Muscle of back (tissue), 11 donors: Measurements from ENCODE around the gene FOXN3. TPM values are rescaled to one million over a fixed set of nuclear protein-coding genes. Genes with fewer than 3 reads are reported as not detected.

Experiments
- DNase-seq, 3 donors: peaks; one replicate each; pipeline versions ENCODE4 v3.0.0 to v3.0.0-alpha.2; 2013
- polyA plus RNA-seq, 10 donors: library from polyadenylated mRNA; unstranded; fragments of 120-200 nt; gene quantifications; one replicate each; pipeline ENCODE4 v1.2.1, GENCODE V29; 2013; ENCODE audit not compliant: insufficient read length in 10 of 10

FOXN3 gene
- polyA plus RNA-seq, 10 donors = 58.4 to 84.8 (median 68.2) TPM

DNA sequence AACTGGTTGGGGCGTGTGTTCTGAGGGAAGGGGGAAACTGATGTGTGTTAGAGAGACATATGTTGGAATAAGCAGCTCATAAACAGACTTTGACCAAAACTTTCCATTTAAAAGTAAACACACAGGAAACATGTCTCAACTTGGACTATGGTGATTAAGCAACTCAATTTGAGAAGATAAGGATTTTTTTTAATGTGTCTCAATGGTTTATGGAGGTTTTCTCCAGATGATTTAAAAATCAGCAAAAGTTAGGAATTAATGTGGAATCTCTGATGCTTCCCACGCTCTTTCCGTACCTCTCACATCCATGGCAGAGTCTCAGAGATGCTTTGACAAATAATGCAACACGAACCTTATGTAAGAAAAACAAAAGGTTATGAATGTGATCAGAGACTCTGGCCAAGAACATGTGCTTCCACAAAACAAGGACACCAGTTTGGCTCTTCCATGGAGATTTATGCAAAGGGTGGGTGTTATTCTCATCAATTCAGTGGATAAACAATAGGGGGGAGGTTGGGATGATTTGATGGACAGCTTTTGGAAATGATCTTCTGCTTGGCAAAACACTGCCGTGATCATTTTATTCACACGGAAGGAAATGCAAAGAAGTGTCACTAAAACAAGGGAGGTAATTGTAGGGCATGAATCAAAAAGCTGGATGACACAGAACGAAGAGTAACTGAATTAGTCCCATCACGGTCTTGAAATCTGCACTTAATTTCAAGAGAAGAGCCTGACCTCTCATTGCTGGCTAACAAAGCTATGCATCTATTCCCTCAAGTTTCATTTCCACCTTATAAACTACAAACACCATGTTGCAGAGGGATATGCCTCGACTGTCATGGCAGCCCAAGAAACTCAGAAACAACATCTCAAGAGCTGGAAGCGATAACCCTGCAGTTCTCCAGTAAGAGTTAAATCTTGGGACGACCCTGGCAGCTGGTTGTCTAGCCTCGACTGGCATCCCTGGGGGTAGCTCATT is 76.5 kb downstream of the FOXN3 start:
- DNase-seq = peak in 2 of 3 donors; percentile 36 to 76

DNA sequence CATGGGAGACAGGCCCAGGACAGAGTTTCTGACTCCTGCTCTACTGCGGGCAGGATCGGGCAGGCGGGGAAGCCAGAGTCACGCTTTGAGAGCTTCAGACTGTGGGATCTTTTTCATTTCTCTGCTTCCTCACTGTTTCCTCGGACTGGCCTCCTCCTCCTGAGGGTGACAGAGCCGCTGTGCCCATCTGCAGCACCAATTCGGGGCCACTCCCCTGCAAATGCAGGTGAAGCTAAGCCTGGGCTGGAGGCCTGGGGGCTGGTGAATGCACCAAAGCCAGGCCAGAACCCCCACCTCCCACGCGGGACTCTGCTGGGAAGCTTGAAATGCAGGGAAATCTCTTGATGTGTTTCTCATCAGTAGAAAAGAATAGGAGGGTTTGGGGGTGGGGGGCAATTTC is 77.5 kb downstream of the FOXN3 start:
- DNase-seq = no peak

DNA sequence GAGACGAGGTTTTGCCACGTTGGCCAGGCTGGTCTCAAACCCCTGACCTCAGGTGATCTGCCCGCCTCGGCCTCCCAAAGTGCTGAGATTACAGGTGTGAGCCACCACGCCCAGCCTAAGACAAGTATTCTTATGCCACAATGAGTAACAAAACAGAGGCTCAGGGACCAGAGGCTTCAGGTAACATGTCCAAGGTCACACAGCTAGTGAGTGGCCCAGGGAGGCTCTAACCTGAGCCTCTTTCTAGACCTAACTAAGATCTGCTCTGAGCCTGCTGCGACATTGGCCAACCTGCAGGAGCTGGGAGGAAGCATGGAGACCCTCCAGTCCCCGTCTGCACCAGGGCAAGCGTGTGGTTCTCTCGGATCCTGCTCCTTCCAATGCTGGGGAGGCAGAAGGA is 77.9 kb downstream of the FOXN3 start:
- DNase-seq = no peak

DNA sequence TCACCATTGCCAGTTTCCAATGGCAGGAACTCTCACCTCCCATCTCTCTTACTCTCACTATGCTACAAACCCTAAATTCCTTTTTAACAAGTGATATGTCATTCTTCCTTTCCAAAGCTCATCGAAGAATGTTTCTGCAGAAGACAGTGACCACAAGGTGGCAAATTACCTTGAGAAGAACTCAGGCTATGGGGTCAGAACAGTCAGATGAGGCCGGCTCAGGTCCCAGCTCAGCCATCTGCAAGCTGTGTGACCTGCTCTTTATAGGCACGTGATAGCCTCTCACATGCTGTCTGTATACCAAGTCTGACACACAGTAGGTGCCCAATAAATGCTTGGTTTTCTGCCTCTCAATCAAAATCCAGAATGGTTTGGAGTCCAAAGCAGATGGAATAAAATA is 80.7 kb downstream of the FOXN3 start:
- no peak for DNase-seq

DNA sequence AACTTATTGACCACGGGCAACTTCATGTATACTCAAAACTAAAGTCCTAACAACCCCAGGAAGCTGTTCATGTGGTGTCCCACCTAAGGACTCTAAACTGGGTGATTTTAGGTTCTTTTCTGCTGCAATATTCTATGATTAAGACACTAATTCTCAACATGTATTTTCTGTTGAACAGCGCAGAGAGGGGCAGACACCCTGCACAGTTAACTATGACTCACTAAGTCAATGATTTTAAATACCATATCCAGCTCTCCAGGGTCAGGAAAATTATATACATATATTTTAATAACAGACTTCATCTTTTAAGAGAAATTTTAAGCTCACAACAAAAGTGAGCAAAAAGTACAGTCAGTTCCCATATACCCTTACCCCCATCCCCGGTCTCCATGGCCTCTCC is 85.0 kb downstream of the FOXN3 start:
- no peak for DNase-seq

DNA sequence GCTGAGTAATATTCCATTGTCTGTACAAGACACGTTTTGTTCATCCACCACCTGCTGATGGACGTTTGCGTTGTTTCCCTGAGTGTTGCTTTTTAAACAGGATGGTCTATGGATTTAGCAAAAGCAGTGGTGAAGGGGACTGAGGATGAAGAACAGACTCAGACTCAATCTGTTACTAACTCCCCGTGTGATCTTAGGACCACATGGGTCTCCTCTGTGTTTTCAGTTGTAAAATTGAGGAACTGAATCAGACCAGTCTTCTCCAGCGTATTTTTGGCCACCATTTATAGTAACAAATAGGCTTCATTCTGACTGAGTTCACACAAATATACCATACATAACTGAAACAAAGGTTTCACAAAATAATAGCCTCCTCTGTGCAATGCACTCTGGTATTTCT is 85.6 kb downstream of the FOXN3 start:
- no peak for DNase-seq

DNA sequence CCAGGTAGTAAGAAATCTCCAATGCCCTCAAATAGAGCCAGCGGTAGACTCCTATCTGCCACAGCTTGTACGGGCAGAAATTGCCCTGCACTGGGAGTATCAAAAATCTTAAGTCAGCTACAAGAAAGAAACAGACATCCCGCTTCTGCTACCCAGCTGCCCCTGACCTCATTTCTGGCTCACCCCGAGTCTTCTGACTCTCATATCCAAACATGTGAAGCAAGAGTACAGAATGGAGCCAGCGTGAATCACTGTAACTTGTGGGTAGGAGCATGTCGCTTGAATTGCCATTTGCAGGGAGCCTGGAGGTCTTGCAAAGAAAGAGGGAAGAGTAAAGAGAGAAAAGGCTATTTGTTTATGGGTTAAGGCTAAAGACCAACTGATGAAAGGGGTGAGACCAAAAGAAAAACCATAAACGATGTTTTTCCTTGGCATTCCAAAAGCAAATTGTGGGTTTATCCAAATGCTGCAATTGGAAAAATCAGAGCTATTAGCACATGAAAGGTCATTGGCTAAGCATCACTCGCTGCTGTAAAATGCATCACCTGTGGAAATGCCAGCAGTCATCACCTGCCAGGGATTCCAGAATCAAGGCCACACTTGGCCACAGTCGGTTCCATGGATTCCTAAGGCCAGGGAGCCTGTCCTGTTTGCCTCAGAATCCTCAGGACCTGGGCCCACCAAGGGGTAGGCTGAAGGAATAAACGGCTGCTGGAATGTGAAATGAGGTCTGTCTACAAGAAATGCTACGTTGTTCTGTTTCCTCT is 86.6 kb downstream of the FOXN3 start:
- DNase-seq = peak in 2 of 3 donors; percentile 58 to 60

DNA sequence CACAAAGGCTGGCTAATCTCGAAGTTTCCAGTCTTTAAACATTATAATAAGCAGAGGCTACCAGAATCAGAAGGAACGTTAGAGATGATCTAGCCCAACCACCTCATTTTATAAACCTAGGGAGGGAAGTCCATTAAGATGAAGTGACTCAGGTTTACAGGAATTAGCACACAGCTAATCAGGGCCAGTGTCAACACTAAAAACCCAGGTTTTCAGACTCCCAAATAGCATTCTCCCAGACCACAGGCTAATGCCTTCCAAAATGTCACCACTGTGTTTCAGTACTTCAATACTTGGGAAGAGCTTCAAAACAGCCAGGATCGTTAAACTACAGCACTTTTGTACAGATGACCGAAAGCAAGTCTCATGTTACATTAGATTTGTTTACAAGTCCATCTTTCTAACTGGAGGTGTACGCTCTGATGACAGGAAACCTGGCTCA is 89.2 kb downstream of the FOXN3 start:
- no peak for DNase-seq

DNA sequence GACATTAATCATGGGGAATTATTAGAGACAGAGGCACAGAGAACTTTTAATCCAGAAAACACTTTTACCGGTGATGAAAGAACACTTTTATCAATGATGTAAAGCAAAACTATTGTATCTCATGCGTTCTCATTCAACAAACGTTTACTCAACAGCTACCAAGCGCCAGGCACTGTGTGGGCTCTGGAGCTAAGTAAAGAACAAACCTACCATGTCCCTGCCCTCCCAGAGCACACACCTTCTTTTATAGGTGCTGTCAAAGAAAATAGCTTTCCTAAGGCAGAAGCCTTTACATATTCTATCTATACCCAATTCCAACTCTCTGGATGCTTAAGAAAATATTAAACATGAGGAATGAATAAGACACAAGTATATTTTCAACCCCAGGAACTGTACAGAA is 91.1 kb downstream of the FOXN3 start:
- no peak for DNase-seq

DNA sequence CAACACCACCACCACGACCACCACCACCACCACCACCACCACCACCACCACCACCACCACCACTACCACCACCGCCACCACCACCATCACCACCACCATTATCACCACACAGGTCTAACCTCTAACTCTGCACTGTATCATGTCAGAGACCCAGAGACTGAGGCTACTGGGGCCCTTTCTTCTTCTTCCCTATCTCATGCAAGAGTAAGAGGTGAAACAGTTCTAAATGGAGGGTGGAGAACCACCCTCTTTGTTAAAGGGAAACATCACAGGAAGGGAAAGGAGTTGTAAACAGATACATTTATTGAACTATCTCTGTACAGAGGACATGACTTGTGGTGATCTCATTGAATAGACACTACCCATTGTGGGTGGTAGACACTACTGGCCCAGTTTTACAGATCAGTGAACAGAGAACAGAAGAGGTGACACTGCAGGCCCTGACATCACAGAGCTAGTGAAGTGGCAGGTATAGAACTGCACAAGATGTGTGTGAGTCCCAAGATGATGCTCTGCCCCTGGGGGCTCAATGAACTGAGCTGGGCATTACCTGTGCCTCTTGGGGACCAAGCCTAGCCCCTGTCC is 91.6 kb downstream of the FOXN3 start:
- no peak for DNase-seq

DNA sequence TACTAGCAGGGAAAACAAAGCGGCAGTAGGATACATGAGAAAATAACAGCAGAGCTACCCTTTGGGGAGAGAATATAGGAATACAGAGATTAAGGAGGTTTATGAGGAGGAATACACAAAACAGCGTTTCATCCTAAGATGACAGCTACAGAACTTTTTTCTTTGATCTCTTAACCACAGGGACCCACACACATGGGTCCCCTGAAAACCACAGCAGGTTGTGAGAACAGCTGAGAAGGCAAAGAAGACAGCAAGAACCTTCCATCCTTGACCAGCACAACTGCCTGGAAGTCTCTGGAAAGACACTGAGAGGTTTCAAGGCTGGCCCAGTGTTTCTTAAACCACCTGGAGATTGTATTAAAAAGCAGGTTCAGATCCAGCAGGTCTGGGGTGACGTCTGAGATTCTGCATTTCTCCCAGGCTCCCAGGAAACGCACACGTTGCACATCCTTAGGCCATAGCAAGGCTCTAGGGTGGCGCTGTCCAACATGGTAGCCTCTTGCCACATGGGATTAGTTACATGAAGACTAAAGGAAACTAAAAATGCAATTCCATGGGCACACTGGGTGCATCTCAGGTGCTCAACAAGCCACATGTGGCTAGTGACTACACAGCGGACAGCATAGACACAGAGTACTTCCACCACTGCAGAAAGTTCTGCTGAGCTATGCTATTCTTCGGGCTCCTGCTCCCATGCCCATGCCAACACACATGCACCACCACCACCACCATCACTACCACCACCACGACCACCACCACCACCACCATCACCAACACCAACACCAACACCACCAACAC is 92.3 kb downstream of the FOXN3 start:
- DNase-seq = no peak

DNA sequence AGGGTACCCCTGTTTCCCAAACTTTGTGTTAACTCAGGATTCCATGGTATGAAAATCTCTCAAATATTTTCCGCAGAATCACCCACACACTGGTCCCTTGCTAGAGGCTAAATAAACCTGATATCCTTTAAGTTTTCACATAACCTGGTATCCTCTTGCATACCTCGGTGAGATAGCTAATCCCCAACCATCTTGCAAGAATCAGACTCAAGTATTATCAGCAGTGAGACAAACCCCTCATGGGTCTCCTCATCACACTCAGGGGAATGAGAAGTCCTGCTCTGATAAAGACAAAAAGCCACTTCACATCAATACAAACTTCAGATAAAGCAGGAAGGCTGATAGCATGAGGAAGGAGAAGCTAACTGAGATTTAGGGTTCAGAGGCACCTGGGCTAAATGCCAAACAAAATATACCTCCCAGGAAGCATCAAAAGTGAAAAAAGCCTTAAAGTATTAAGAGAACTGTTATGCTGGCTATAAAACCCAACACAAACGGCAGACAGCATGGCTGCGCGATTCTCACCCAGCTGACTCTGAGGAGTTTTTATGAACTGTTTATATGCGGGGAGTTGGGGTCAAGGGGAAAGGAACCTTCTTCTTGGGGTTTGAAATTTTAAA is 96.5 kb downstream of the FOXN3 start:
- no peak for DNase-seq

DNA sequence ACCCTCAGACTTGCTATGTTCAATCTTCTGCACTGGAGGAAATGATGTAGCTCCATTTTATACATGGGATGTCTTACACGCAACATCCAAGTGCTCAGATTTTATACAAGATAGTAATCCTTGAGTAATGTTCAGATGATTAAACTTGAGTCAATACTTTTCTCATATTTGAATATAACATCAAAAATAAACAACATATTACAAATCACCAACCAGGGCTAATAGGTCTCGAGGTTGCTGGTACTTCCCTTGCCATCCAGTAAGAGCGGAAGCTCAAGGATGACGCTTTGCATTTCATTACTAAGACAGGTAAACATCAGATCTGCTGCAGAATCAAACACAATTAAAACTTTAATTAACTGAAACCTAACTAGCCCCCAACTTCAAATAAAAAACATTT is 97.3 kb downstream of the FOXN3 start:
- no peak for DNase-seq

DNA sequence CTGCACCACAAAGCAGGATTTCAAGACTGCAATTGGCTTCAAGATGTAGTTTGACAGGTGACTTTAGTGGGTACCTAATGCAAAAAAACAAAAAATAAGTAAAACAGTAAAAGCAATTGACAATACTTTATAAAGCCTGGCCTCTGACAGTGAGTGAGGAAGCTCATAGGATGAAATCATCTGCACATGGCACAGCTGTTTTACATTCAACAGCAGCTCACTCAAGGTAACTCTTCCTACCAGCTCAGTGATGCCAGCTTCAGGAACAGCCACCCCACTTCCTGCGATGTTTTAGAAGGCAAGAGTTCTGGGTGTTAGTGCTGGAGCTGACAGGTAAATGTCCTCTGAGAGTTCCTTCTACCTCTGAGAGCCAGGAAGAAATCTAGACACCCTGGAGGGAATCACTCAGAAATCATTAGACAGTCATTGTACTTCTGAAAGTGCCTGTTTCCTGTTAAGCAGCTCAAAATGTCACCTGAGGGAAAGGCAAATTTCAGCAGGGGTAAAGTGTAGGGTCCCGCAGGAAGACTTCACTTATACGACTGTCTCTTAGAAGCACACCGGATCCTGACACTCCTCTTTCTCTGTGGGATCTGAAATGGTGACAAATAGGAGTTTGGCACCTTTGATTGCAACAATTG is 99.9 kb downstream of the FOXN3 start:
- no peak for DNase-seq

DNA sequence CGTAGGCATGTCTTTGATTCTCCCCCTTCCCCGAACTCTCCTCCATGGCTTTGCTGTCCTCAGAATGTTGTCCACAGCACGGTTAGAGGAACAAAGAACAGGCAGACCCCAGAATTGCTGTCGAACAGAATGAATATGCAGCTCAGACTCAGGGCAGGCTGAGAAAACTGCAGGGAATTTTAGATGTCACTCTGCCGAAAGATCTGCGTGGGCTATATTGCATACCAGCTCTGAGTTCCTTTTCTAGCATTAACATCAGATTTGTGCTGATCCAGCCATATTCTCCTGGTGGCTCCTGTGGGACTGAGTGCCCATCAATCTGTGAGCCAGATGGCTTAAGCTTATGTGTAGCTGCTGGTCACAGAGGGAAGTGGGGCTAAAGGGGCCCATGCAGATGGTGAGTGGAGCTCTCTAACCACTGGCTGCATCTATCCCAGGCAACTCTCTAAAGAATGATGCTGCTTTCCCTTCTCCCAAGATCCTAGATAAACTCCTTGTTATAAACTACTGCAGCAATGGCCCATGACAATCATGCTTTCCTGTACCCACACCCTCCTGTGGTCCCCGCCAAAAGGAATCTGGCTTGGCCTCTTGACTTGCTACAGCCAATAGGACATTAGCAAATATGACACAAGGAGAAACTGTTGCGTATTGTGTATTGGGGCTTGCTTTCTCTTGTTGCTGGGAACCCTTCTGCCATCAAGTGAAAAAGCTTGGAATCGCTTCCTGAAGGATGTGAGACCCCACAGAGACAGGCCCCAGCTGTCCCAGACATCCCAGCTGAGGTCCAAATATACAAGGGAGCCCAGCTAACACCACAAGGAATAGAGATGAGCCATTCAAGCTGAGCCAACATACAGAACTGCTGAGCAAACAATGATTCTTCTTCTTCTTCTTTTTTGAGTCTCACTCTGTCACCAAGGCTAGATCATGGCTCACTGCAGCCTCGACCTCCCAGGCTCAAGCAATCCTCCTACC is 101.3 kb downstream of the FOXN3 start:
- DNase-seq = no peak

DNA sequence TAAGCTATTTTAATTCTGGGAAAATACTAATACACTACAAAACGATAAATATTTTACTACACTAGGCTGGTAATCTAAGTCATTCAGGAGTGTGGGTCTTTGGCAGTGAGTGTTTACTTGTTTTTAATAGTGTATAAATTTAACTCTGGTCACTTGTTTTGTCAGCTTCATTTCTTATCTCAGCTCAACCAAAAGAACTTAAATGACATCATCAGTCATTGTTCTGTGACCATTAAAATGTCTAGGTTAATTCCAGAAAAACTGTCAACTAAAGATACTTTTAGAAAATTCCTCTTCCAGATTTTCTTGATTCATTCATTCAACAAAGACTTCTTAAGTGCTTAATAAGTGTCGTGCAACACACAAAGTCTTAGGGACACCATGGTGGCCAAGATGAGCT is 102.8 kb downstream of the FOXN3 start:
- DNase-seq = no peak

DNA sequence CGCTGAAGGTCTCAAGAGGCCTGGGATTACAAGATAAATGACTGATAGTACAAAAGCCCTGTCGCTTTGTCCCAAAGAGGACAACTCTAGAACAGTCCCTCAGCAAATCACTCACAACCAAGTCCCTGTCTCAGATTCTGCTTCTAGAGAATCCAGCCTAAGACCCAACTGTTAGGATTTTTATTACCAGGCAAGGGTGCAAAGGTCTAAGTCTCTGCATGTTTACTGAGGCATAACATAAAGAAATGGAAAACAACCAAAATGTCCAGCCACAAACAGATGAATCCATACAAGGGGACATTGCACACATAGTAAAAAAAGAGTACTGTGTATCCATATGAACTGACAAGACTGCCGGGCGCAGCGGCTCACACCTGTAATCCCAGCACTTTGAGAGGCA is 104.1 kb downstream of the FOXN3 start:
- DNase-seq = no peak

DNA sequence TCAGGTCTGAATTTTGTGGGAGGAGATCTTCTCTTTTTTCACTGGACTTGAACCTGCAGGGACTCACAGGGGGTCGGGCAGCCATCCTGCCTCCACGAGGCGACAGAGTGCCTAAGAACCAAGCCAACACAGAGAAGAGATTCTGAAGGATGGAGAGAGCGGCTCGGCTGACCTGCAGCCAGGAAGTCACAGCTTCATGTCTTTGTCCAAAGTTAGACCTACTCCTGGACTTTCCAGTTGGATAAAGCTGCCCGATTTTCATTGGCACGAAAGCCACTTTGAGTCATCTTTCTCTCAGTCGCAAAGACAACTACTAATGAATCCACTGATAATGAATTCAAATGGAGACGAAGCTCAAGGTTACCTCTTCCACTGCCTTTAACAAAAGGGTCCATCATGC is 106.8 kb downstream of the FOXN3 start:
- no peak for DNase-seq

DNA sequence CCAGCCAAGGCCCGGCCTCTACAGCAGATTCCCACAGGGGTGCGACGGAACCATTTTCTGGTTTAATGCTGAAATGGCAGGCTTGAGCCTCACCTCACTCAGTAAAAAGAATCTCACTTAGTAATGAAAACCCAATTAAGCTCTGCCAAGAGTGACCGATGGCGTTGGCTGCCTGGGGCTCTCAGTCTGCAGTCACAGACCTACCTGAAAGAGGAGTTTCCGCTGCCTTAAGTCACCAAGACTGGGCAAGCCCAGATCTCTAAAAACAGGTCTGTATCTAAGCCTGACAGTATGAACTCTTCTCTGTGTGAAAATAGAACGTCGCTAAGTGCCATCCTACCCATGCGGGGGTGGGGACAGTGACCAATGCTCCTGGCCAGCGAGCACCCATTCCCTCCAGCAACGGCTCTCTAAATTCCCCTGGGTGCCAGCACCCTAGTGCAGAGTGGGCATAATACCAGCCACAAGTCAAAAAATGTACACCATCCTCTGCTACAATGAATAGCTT is 107.3 kb downstream of the FOXN3 start:
- DNase-seq = no peak
